LNCAP (cell line): ENCODE data around the gene CBLL1.

Source experiments
- CTCF ChIP-seq: fragments of 450-650 bp; IDR thresholded peaks from 2 replicates; pipeline ENCODE4 v1.5.1; 2017; ENCODE audit warnings: mild to moderate bottlenecking

CBLL1 gene

GRCh38 chr7:107792364-107792763 is 48.4 kb downstream of the CBLL1 start:
- no peak for TF ChIP-seq CTCF

DNA sequence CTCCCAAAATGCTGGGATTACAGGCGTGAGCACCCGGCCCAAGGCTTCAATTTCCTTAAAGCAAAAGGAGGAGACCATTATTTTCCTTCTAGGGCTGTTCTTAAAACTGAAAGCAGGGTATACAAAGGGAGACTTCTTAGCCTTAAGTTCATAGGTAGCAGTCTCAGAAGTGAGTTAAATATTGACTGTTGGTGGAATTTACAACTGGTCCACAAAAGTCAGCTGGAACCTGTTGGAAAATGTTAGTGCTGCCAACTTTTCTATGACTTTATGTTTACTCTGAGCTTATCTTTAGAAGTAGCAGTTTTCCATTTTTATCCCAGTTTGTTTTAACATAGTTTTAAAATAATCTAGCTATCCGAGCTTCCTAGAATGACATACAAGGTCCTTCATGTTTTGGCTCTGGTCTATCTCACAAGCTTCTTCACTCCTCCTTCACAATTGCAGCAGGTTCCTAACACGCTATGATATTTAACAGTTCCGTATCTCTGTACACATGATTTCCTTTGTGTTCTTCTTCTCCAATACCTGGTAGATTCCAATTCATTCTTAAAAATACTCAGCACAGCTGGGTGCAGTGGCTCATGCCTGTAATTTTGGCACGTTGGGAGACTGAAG is 55.8 kb downstream of the CBLL1 start:
- TF ChIP-seq CTCF: no peak

DNA sequence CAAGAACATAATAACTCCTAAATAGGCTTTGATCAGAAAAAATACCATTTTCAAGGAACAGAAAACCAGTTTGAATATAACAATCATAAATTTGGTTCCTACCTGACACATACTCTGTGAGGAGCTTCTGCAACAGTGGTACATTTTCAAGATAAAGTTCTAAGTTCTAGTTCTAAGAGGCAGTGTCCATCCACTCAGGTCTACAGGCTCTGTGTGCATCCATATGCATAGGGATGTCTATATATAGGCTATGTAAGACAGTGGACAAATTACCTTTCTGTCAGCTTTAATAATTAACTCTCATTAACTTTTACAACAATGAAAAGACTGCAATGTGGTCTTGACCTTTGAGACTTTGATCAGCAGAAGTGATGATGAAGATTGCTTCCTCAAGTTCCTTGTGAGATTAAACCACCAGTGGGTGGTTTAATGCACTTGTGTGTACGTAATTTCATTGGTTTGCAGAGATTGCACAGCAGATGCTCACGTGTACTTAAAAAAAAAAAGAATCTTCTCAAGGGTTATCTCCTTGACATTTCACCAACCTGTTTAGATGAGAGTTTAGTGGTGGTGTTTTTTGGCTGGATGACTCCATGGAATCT is 59.2 kb downstream of the CBLL1 start, which contains the start of gene SLC26A3:
TSS of gene SLC26A3 (minus strand) at position 215 of the 602 bp plus-strand sequence. CDS start 8,714 bp downstream, outside the sequence.
- TF ChIP-seq CTCF: no peak

- TF ChIP-seq CTCF: no peak
Measured at GRCh38 chr7:107809179-107809578, 65.2 kb downstream of the CBLL1 start.

DNA sequence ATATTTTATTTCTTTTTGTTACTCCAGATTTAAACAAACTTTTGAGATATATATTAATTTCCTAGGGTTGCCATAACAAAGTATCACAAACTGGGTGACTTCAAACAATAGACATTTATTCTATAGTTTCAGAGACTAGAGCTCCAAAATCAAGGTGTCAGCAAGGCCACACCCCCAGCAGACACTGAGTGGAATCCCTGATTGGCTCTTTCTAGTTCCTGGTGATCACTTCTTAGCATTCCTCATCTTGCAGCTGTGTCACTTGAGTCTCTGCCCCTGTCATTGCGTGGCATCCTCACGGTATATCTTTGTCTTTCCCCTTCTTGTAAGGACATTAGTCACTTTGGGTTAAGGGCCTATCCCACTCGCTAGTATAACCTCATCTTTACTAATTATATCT is 66.7 kb downstream of the CBLL1 start:
- no peak for TF ChIP-seq CTCF
